HG03159 (cell line): ENCODE measurements around the gene PRPF6.

ENCODE experiments used
- ATAC-seq: cut with Tn5 transposase; IDR thresholded peaks from one replicate; pipeline ENCODE4 v1.9.1; 2021; ENCODE audit warnings: mild to moderate bottlenecking, moderate library complexity; ENCODE audit not compliant: unreplicated experiment

Gene PRPF6

GRCh38 chr20:64073476-64074183 lies 92.7 kb downstream of the PRPF6 start:
- ATAC-seq, result no peak

- no peak for ATAC-seq
Measured at GRCh38 chr20:64074184-64074789, 93.4 kb downstream of the PRPF6 start.

GRCh38 chr20:64074963-64075362 lies 94.0 kb downstream of the PRPF6 start:
- ATAC-seq, result no peak

- ATAC-seq, result no peak
Measured at GRCh38 chr20:64075556-64075955, 94.6 kb downstream of the PRPF6 start.

- no peak for ATAC-seq
Measured at GRCh38 chr20:64076061-64076997, 95.4 kb downstream of the PRPF6 start.

- no peak for ATAC-seq
Measured at GRCh38 chr20:64077094-64077493, 96.2 kb downstream of the PRPF6 start.

GRCh38 chr20:64077541-64077875 lies 96.6 kb downstream of the PRPF6 start:
- ATAC-seq, result no peak

GRCh38 chr20:64077876-64078551 lies 97.1 kb downstream of the PRPF6 start:
- no peak for ATAC-seq

GRCh38 chr20:64078934-64079272 lies 98.0 kb downstream of the PRPF6 start:
- ATAC-seq, result no peak

- peak; percentile 42 for ATAC-seq
Measured at GRCh38 chr20:64079273-64080012, 98.5 kb downstream of the PRPF6 start, which contains the start of gene RGS19. TSS of gene RGS19 (minus strand) at chr20:64079518. CDS start at chr20:64076886, 2,632 bp downstream.

- ATAC-seq, result no peak
Measured at GRCh38 chr20:64080013-64080812, 99.3 kb downstream of the PRPF6 start, which contains the start of gene OPRL1. TSS of gene OPRL1 (plus strand) at chr20:64080082. CDS start at chr20:64092721, 12,639 bp downstream.

GRCh38 chr20:64080813-64081623 lies 100.1 kb downstream of the PRPF6 start:
- ATAC-seq, result no peak

- no peak for ATAC-seq
Measured at GRCh38 chr20:64081624-64081964, 100.7 kb downstream of the PRPF6 start.

- ATAC-seq, result no peak
Measured at GRCh38 chr20:64082126-64082731, 101.3 kb downstream of the PRPF6 start.
